ENCODE results near the gene ZFP36L2.
"Not testable (repeated sequence)": the region's sequence is repeated elsewhere in the genome, so short reads cannot be mapped to it uniquely, and the experiment has no call there.

DNA sequence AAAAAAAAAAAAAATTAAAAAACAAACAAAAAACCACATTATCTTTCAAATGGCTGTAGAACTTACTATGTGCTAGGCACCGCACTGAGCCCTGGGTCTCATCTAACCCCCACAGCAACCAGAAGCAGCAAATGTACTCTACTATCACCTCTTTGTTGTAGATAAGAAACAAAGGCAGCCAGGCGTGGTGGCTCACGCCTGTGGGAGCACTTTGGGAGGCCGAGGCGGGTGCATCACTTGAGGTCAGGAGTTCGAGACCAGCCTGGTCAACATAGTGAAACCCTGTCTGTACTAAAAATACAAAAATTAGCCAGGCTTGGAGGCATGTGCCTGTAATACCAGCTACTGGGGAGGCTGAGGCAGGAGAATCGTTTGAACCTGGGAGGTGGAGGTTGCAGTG, 36.5 kb downstream of the ZFP36L2 start:
- TF ChIP-seq, protein P1, sequence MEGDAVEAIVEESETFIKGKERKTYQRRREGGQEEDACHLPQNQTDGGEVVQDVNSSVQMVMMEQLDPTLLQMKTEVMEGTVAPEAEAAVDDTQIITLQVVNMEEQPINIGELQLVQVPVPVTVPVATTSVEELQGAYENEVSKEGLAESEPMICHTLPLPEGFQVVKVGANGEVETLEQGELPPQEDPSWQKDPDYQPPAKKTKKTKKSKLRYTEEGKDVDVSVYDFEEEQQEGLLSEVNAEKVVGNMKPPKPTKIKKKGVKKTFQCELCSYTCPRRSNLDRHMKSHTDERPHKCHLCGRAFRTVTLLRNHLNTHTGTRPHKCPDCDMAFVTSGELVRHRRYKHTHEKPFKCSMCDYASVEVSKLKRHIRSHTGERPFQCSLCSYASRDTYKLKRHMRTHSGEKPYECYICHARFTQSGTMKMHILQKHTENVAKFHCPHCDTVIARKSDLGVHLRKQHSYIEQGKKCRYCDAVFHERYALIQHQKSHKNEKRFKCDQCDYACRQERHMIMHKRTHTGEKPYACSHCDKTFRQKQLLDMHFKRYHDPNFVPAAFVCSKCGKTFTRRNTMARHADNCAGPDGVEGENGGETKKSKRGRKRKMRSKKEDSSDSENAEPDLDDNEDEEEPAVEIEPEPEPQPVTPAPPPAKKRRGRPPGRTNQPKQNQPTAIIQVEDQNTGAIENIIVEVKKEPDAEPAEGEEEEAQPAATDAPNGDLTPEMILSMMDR (IDR thresholded peaks at IDR 0.05): not testable (repeated sequence)
- TF ChIP-seq POLR2A (IDR thresholded peaks at IDR 0.05): not testable (repeated sequence)

All from prostate gland (tissue), 2 donors.